GM13977 (cell line): ENCODE measurements around the gene PKD1L1.
"Not testable (repeated sequence)": the region's sequence is repeated elsewhere in the genome, so short reads cannot be mapped to it uniquely, and the experiment has no call there.

Source experiments
- DNase-seq: peaks from one replicate; pipeline ENCODE4 v3.0.0; 2012; ENCODE audit warnings: low spot score
- CTCF ChIP-seq: IDR thresholded peaks from 2 replicates; pipeline ENCODE4 v1.5.1; 2012; ENCODE audit warnings: mild to moderate bottlenecking, control low read depth; ENCODE audit not compliant: insufficient read depth; ENCODE audit errors: extremely low read depth, missing control alignments
- in situ Hi-C: fragments of 300-500 bp; cut with MboI; formaldehyde crosslinking; loops from one replicate; pipeline ENCODE4 v1.12.0; 2022; ENCODE audit warnings: low sequenced_read_pairs, low pct_unique_long_range_greater_than_20kb, mixed read lengths, inconsistent platforms; ENCODE audit not compliant: unreplicated experiment

PKD1L1 gene

GRCh38 chr7:47943676-47944474 is 4.4 kb downstream of the PKD1L1 start:
- TF ChIP-seq CTCF, result no peak
- no peak for DNase-seq
- in situ Hi-C loops, result no loop called here

DNA sequence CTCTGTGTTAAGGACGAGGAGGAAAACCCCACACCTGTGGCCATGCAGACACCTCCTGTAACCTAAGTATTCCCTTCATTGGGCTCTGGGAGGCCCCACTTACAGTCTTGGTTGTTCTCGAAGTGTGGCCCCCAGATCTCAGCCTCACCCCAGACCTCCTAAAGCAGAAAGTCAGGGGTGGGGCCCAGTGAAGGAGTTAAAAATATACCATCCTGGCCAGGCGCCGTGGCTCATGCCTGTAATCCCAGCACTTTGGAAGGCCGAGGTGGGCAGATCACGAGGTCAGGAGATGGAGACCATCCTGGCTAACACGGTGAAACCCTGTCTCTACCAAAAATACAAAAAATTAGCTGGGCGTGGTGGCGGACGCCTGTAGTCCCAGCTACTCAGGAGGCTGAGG is 5.6 kb downstream of the PKD1L1 start:
- in situ Hi-C loops, result not testable (repeated sequence)

DNA sequence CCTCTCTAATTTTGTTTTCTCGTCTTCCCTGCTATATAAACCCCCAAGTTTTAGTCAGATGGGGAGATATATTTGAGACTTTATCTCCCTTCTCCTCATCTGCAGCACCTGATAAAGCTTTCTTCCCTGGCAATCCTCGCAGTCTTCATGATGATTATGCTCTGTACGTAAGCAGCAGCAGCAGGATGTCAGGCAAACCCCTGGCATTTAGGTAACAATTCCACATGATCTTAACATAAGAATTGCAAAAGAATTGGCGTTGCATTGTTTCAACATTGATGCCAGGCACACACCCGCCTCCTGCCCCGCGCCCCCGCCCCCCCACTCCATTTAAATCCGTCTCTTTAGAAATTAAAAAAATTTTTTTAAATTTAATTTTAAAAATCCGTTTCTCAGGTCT is 6.1 kb downstream of the PKD1L1 start:
- no peak for DNase-seq
- no peak for TF ChIP-seq CTCF
- in situ Hi-C loops, result no loop called here

More for the DNA sequence above, 5.6 kb downstream of the PKD1L1 start:
- DNase-seq, result not testable (repeated sequence)

GRCh38 chr7:47941136-47941844 is 7.0 kb downstream of the PKD1L1 start:
- TF ChIP-seq CTCF, result no peak
- DNase-seq, result no peak
- in situ Hi-C loops, result no loop called here

- in situ Hi-C loops, result no loop called here
- TF ChIP-seq CTCF, result no peak
- DNase-seq, result no peak
Observed at GRCh38 chr7:47940088-47941013, 7.9 kb downstream of the PKD1L1 start.

DNA sequence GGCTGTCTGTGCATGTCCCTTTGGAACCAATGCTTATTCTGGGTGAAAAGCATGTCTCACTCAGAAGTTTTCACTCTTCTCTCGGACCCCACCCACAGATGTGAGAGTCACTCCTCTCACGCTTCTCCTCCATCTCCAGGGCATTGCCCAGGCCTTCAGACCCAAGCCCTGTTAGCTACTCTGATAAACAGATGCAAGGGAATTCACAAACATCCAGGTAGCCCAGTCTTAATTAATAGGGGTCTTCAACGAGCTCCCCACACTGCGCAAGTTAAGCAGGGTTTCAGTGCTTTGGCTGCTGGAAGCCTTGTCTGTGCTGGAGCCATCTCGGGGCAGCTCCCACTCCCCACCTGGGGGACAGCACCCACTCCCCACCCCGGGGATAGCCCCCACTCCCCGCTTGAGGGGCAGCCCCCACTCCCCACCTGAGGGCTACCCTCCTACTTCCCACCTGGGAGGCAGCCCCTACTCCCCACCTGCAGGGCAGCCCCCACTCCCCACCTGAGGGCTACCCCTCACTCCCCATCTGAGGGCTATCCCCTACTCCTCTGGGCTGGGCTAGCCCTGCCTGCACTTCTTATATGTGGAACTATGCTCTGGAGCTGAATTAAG is 8.7 kb downstream of the PKD1L1 start:
- DNase-seq, result no peak
- in situ Hi-C loops, result no loop called here
- no peak for TF ChIP-seq CTCF
